SIG-M5 (cell line): ENCODE measurements around the gene SMCO2.

ENCODE experiments used
- DNase-seq: peaks from one replicate; lab custom pipeline; 2025; lab: John Stamatoyannopoulos, UW

SMCO2 gene

GRCh38 chr12:27453421-27453820 is 6.9 kb downstream of the SMCO2 start:
- no peak for DNase-seq

- DNase-seq, result no peak
These were observed 9.1 kb downstream of the SMCO2 start for GRCh38 chr12:27455589-27455988.

- no peak for DNase-seq
These were observed 10.1 kb downstream of the SMCO2 start for GRCh38 chr12:27456618-27457017.

- no peak for DNase-seq
These were observed 14.0 kb downstream of the SMCO2 start for GRCh38 chr12:27460471-27460978.

GRCh38 chr12:27462151-27462694 is 15.7 kb downstream of the SMCO2 start:
- DNase-seq, result no peak

- DNase-seq, result no peak
These were observed 16.3 kb downstream of the SMCO2 start for GRCh38 chr12:27462851-27463250.

- DNase-seq, result no peak
These were observed 17.1 kb downstream of the SMCO2 start for GRCh38 chr12:27463511-27464219.

- DNase-seq, result no peak
These were observed 17.7 kb downstream of the SMCO2 start for GRCh38 chr12:27464220-27464554.

- no peak for DNase-seq
These were observed 21.1 kb downstream of the SMCO2 start for GRCh38 chr12:27467641-27468040.

GRCh38 chr12:27468241-27468640 is 21.7 kb downstream of the SMCO2 start:
- no peak for DNase-seq

GRCh38 chr12:27469176-27469736 is 22.7 kb downstream of the SMCO2 start:
- DNase-seq, result no peak

- DNase-seq, result no peak
These were observed 26.1 kb downstream of the SMCO2 start for GRCh38 chr12:27472604-27473003.

- DNase-seq, result no peak
These were observed 27.8 kb downstream of the SMCO2 start for GRCh38 chr12:27474344-27474743.

- no peak for DNase-seq
These were observed 30.5 kb downstream of the SMCO2 start for GRCh38 chr12:27477049-27477448.

- DNase-seq, result no peak
These were observed 32.4 kb downstream of the SMCO2 start for GRCh38 chr12:27478949-27479348.

GRCh38 chr12:27480016-27480415 is 33.5 kb downstream of the SMCO2 start:
- DNase-seq, result no peak

GRCh38 chr12:27486961-27487360 is 40.4 kb downstream of the SMCO2 start:
- no peak for DNase-seq

GRCh38 chr12:27488479-27488878 is 41.9 kb downstream of the SMCO2 start:
- DNase-seq, result no peak

- no peak for DNase-seq
These were observed 44.7 kb downstream of the SMCO2 start for GRCh38 chr12:27491226-27491625.

- DNase-seq, result no peak
These were observed 46.9 kb downstream of the SMCO2 start for GRCh38 chr12:27493260-27493940.

- no peak for DNase-seq
These were observed 50.9 kb downstream of the SMCO2 start for GRCh38 chr12:27497446-27497845.

GRCh38 chr12:27498149-27498548 is 51.6 kb downstream of the SMCO2 start:
- no peak for DNase-seq

- no peak for DNase-seq
These were observed 52.2 kb downstream of the SMCO2 start for GRCh38 chr12:27498761-27499160.
